SK-N-SH treated with all-trans-retinoic acid at 6 μM for 48 hours (cell line): Measurements from ENCODE around the gene DENND1A.

Source experiments
- ARNTL ChIP-seq: fragments of 450-650 bp; formaldehyde crosslinking; IDR thresholded peaks from 2 replicates; pipeline ENCODE4 v1.5.0; 2020; ENCODE audit warnings: low read depth, mild to moderate bottlenecking, moderate library complexity, borderline replicate concordance
- BACH2 ChIP-seq: fragments of 250-450 bp; sonication (Bioruptor Pico); IDR thresholded peaks from 2 replicates; pipeline ENCODE4 v1.9.0; 2021; ENCODE audit warnings: mild to moderate bottlenecking, borderline replicate concordance
- CSDC2 ChIP-seq: fragments of 250-450 bp; sonication (Bioruptor Pico); IDR thresholded peaks from 2 replicates; pipeline ENCODE4 v1.5.0; 2020; ENCODE audit warnings: mild to moderate bottlenecking, moderate library complexity
- GLIS3 ChIP-seq: fragments of 250-450 bp; sonication (Bioruptor Pico); IDR thresholded peaks from 2 replicates; pipeline ENCODE4 v1.5.0; 2020; ENCODE audit warnings: mild to moderate bottlenecking, moderate library complexity
- ISL1 ChIP-seq: fragments of 250-450 bp; sonication (Bioruptor Pico); IDR thresholded peaks from 2 replicates; pipeline ENCODE4 v2.1.2; 2022; ENCODE audit warnings: mild to moderate bottlenecking, moderate library complexity
- PPARA ChIP-seq: fragments of 250-450 bp; sonication (Bioruptor Pico); IDR thresholded peaks from 2 replicates; pipeline ENCODE4 v1.5.0; 2020; ENCODE audit warnings: mild to moderate bottlenecking, borderline replicate concordance
- RARB ChIP-seq: fragments of 250-450 bp; sonication (Bioruptor Pico); IDR thresholded peaks from 2 replicates; pipeline ENCODE4 v1.8.0; 2021; ENCODE audit warnings: mild to moderate bottlenecking, moderate library complexity
- SNAI2 ChIP-seq: fragments of 250-450 bp; sonication (Bioruptor Pico); IDR thresholded peaks from 2 replicates; pipeline ENCODE4 v1.5.0; 2020; ENCODE audit warnings: mild to moderate bottlenecking, moderate library complexity
- TOX ChIP-seq: fragments of 250-450 bp; sonication (Bioruptor Pico); IDR thresholded peaks from 2 replicates; pipeline ENCODE4 v1.8.0; 2021; ENCODE audit warnings: mild to moderate bottlenecking, moderate library complexity, borderline replicate concordance
- ZFP30 ChIP-seq: fragments of 450-650 bp; formaldehyde crosslinking; IDR thresholded peaks from 2 replicates; pipeline ENCODE4 v1.5.0; 2022; ENCODE audit warnings: mild to moderate bottlenecking, moderate library complexity
- ZNF70 ChIP-seq: fragments of 450-650 bp; formaldehyde crosslinking; IDR thresholded peaks from 2 replicates; pipeline ENCODE4 v1.5.0; 2020; ENCODE audit warnings: mild to moderate bottlenecking, moderate library complexity
- TF ChIP-seq, protein P1 (sequence below): fragments of 250-450 bp; sonication (Bioruptor Pico); IDR thresholded peaks from 2 replicates; pipeline ENCODE4 v1.5.1; 2020; ENCODE audit warnings: low read depth, mild to moderate bottlenecking, moderate library complexity
- TF ChIP-seq, protein P2 (sequence below): fragments of 250-450 bp; sonication (Bioruptor Pico); IDR thresholded peaks from 2 replicates; pipeline ENCODE4 v1.8.0; 2020; ENCODE audit warnings: mild to moderate bottlenecking, moderate library complexity, borderline replicate concordance
- TF ChIP-seq, protein P3 (sequence below): fragments of 250-450 bp; sonication (Bioruptor Pico); IDR thresholded peaks from 2 replicates; pipeline ENCODE4 v1.5.1; 2021; ENCODE audit warnings: mild to moderate bottlenecking, moderate library complexity

DNA sequence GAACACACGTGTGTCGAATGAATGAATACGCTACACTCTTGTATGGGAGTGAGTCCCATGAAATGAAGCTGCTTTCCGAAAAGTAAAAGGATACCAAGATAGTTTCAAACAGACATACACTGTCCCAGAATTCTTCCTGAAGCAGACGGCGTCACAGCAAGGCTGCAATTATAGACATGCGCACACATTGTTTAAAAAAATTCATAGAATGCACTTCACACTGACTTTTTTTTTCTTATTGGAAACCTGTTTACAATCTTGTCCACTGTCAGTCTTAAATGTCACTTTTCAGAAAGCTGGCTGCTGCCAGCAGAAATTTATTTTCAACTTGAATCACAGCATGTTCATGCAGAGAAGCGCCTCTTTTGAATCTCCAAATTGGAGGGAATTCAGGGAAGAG is 449.1 kb downstream of the DENND1A start:
- TF ChIP-seq, protein P1, sequence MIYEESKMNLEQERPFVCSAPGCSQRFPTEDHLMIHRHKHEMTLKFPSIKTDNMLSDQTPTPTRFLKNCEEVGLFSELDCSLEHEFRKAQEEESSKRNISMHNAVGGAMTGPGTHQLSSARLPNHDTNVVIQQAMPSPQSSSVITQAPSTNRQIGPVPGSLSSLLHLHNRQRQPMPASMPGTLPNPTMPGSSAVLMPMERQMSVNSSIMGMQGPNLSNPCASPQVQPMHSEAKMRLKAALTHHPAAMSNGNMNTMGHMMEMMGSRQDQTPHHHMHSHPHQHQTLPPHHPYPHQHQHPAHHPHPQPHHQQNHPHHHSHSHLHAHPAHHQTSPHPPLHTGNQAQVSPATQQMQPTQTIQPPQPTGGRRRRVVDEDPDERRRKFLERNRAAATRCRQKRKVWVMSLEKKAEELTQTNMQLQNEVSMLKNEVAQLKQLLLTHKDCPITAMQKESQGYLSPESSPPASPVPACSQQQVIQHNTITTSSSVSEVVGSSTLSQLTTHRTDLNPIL (CRISPR knock-in tag) = no peak
- TF ChIP-seq, protein P2, sequence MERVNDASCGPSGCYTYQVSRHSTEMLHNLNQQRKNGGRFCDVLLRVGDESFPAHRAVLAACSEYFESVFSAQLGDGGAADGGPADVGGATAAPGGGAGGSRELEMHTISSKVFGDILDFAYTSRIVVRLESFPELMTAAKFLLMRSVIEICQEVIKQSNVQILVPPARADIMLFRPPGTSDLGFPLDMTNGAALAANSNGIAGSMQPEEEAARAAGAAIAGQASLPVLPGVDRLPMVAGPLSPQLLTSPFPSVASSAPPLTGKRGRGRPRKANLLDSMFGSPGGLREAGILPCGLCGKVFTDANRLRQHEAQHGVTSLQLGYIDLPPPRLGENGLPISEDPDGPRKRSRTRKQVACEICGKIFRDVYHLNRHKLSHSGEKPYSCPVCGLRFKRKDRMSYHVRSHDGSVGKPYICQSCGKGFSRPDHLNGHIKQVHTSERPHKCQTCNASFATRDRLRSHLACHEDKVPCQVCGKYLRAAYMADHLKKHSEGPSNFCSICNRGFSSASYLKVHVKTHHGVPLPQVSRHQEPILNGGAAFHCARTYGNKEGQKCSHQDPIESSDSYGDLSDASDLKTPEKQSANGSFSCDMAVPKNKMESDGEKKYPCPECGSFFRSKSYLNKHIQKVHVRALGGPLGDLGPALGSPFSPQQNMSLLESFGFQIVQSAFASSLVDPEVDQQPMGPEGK (CRISPR knock-in tag) = no peak
- no peak for TF ChIP-seq RARB
- no peak for TF ChIP-seq CSDC2
- no peak for TF ChIP-seq ZFP30 (CRISPR knock-in tag)
- no peak for TF ChIP-seq PPARA (CRISPR knock-in tag)
- no peak for TF ChIP-seq ISL1 (CRISPR knock-in tag)
- TF ChIP-seq GLIS3 (CRISPR knock-in tag) = no peak
- no peak for TF ChIP-seq ZNF70 (CRISPR knock-in tag)
- no peak for TF ChIP-seq ARNTL (CRISPR knock-in tag)
- TF ChIP-seq, protein P3, sequence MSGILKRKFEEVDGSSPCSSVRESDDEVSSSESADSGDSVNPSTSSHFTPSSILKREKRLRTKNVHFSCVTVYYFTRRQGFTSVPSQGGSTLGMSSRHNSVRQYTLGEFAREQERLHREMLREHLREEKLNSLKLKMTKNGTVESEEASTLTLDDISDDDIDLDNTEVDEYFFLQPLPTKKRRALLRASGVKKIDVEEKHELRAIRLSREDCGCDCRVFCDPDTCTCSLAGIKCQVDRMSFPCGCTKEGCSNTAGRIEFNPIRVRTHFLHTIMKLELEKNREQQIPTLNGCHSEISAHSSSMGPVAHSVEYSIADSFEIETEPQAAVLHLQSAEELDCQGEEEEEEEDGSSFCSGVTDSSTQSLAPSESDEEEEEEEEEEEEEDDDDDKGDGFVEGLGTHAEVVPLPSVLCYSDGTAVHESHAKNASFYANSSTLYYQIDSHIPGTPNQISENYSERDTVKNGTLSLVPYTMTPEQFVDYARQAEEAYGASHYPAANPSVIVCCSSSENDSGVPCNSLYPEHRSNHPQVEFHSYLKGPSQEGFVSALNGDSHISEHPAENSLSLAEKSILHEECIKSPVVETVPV (CRISPR knock-in tag) = no peak
- TF ChIP-seq SNAI2 = no peak
- no peak for TF ChIP-seq BACH2 (CRISPR knock-in tag)
- no peak for TF ChIP-seq TOX (CRISPR knock-in tag)
